NCI-H748 (cell line): ENCODE data around the gene JAZF1.
A peak's percentile ranks its signal among the peaks of the same experiment; 100 is the strongest.

Experiments used
- DNase-seq: peaks from one replicate; lab custom pipeline; 2025; ENCODE audit not compliant: unreplicated experiment; lab: John Stamatoyannopoulos, UW

The JAZF1 gene

GRCh38 chr7:27795977-27796376 lies 384.6 kb downstream of the JAZF1 start:
- DNase-seq, result no peak

GRCh38 chr7:27793780-27794179 lies 386.8 kb downstream of the JAZF1 start:
- DNase-seq, result no peak

- no peak for DNase-seq
Observed at GRCh38 chr7:27788437-27788836, 392.2 kb downstream of the JAZF1 start.

- peak; percentile 30 for DNase-seq
Observed at GRCh38 chr7:27784399-27785053, 396.1 kb downstream of the JAZF1 start.

GRCh38 chr7:27782849-27783248 lies 397.7 kb downstream of the JAZF1 start:
- DNase-seq, result no peak

- DNase-seq, result no peak
Observed at GRCh38 chr7:27781188-27781587, 399.4 kb downstream of the JAZF1 start.
